ENCODE results near the gene OSBPL10. TPM values are rescaled to one million over a fixed set of nuclear protein-coding genes. Genes with fewer than 3 reads are reported as not detected.

The OSBPL10 gene
- total RNA-seq, 1 donor = 7.6 TPM

DNA sequence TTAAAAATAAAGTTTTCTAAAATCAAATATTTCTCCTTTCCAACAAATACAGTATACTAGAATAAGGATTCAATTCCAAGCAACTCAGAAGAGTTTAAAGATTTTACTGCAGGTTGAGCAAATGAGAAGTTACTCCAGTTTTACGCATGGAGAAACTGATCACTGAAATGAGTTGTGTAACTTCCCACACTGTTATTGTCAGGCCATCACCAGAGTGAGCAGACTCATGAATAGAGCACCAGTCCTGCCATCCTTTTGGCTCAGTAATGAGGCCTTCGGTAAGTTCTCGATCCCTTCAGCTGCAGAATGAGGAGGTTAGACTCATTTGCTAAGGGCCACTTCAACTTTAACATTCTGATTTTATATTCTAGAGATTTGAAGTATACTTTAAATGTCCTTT is 48.1 kb downstream of the OSBPL10 start:
- no peak overlapping the region for H3K4me3 ChIP-seq (ENCODE audit: low read length)
- H3K9me3 ChIP-seq (ENCODE audit: low read depth, low read length) = no peaks in the 10 kb centered on the region
- no peaks in the 10 kb centered on the region for H3K4me1 ChIP-seq (ENCODE audit: insufficient read depth, low read length)
- no peaks in the 10 kb centered on the region for H3K27me3 ChIP-seq (ENCODE audit: insufficient read depth, low read length)

DNA sequence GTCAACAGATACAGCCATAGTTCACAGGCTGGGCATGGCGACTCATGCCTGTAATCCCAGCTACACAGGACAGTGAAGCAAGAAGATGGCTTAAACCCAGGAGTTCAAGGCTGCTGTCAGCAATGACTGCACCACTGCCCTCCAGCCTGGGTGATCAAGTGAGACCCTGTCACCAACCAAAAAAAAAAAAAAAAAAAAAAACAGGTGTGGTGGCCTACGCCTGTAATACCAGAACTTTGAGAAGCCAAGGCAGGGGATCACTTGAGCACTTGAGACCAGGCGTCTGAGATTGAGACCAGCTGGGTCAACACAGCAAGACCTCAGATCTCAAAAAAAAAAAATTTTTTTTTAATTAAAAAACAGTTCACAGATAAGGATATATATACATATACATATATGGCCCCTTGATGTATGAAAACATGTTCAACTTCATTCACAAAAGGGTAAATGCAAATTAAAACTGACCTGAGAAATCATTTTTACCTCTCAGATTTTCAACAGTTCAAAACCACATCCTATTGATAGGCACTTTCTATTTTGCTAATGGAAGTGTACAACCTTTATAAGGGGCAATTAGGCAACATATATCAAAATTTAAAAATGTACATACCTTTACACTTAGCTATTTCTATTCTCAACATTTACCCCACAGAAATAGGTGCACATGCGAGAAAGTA is 51.1 kb downstream of the OSBPL10 start:
- Histone ChIP-seq H3K4me1 (ENCODE audit: insufficient read depth, low read length) (no peaks in the 10 kb centered on the region), H3K9me3 (ENCODE audit: low read depth, low read length) (no peaks in the 10 kb centered on the region), H3K27me3 (ENCODE audit: insufficient read depth, low read length) (no peaks in the 10 kb centered on the region), H3K4me3 (ENCODE audit: low read length) (no peak overlapping the region)

DNA sequence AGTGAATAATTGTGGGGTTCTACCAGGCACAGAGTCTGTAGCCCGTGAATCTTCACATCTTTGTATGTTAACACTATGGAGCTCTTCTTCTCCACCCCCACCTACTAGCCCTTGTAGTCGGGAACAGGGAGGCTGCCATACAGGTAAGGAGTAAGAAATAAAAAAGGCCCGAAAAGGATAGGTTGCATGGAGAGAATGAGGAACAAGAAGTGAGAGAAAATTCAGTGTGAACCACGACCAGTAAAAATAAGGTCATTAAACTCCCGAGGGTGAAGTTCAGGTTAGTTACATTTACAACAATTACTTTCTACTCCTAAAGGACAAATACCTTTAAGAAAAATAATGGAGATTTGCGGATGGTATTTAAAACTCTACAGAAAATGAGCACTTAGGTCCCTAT is 53.3 kb downstream of the OSBPL10 start:
- Histone ChIP-seq H3K27me3 (ENCODE audit: insufficient read depth, low read length) (no peaks in the 10 kb centered on the region), H3K4me3 (ENCODE audit: low read length) (no peak overlapping the region), H3K9me3 (ENCODE audit: low read depth, low read length) (no peaks in the 10 kb centered on the region), H3K4me1 (ENCODE audit: insufficient read depth, low read length) (no peaks in the 10 kb centered on the region)

DNA sequence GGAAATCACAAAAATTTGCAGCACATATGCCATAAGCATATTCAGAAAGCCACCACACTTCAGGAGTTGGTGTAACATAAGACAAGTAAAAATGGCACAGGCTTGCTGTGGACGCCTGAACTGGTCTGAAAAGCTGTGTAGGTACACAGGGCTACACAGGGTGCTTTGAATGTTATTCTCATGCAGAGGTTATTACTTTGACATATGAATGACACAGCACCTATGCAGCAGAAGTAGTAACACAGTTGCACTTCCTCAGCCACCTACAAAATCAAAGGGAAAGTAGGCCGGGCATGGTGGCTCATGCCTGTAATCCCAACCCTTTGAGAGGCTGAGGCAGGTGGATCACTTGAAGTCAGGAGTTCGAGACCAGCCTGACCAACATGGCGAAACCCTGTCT is 54.5 kb downstream of the OSBPL10 start:
- Histone ChIP-seq H3K4me1 (ENCODE audit: insufficient read depth, low read length) (no peaks in the 10 kb centered on the region), H3K27me3 (ENCODE audit: insufficient read depth, low read length) (no peaks in the 10 kb centered on the region), H3K9me3 (ENCODE audit: low read depth, low read length) (no peaks in the 10 kb centered on the region), H3K4me3 (ENCODE audit: low read length) (no peak overlapping the region)

DNA sequence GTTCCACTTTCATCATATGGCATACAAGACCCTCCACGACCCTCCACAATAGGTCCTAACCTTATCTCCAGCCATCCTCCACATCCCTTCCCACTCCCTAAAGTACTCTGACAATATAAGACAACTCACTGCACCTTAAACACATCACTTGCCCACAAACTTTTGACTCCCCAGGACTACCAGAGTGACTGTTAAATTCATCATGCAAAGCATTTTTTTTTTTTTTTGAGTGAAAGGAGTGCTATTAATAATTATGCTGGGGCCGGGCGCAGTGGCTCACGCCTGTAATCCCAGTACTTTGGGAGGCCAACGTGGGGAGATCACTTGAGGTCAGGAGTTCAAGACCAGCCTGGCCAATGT is 55.8 kb downstream of the OSBPL10 start:
- Histone ChIP-seq H3K27me3 (ENCODE audit: insufficient read depth, low read length) (no peaks in the 10 kb centered on the region), H3K4me1 (ENCODE audit: insufficient read depth, low read length) (no peaks in the 10 kb centered on the region), H3K9me3 (ENCODE audit: low read depth, low read length) (peaks cover 2% of the 10 kb centered on the region), H3K4me3 (ENCODE audit: low read length) (no peak overlapping the region)

DNA sequence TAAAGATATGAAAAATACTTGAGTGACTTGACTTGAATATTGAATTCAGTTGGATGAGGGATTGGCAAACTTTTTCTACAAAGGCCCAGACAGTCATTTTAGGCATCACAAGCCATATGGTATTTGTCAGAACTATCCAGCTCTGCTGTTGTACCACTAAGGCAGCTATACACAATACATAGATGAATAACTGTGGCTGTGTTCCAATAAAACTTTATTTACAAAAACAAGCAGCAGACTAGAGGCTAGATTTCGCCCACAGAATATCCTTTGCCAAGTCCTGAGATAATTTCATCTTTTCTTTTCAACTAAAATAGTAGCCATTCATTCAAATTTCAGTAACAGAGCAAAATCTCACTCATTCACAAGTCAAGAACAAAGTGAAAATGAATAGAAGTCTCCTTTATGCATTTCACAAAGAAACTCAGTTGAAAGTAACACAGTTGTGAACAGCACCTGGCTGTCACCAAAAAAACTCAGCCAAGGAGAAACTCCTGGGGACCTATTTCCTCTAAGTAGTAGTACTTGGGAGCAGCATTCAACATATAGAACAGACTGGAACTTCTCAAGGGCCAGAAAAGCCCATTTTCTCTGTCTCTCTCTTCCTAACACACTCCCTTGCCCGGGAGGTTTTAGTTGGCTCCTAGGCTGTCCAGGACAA is 56.3 kb downstream of the OSBPL10 start:
- Histone ChIP-seq H3K4me1 (ENCODE audit: insufficient read depth, low read length) (no peaks in the 10 kb centered on the region), H3K9me3 (ENCODE audit: low read depth, low read length) (peaks cover 8% of the 10 kb centered on the region), H3K27me3 (ENCODE audit: insufficient read depth, low read length) (no peaks in the 10 kb centered on the region), H3K4me3 (ENCODE audit: low read length) (no peak overlapping the region)

DNA sequence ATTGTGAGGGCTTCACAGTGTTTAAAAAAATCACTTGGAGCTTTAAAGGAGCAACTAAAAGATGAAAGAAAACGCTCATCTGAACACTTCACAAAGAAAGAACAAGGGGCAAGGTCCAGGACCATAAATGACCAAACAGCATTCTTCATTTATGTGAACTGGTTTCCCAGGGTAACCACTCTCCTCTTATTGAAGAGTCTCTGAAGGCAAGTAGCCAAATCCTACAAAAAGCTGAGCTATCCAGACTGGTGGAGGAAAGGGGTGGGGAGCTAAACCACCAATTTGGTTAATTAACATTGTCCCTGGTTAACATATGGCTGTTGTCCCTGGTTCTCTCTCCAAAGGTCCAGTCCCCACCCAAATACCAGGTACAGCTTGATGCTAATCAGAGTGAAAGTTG is 58.1 kb downstream of the OSBPL10 start:
- peaks cover 9% of the 10 kb centered on the region for H3K9me3 ChIP-seq (ENCODE audit: low read depth, low read length)
- H3K4me3 ChIP-seq (ENCODE audit: low read length) = no peak overlapping the region
- H3K27me3 ChIP-seq (ENCODE audit: insufficient read depth, low read length) = no peaks in the 10 kb centered on the region
- H3K4me1 ChIP-seq (ENCODE audit: insufficient read depth, low read length) = peaks cover 5% of the 10 kb centered on the region

DNA sequence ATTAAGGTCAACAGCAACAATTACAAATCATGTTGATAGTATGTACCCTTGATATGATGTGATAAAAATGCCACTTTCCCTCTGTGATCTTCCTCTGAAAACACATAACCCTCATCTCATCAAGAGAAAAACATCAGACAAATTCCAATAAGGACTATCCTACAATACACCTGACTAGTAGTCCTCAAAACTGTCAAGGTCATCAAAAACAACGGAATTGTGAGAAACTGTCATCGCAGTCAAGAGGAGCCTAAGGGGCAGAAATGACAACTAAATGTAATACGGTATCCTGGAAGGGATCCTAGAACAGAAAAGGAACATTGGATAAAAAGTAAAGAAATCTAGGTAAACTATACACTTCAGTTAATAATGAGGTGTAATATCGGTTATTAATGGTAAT is 59.2 kb downstream of the OSBPL10 start:
- Histone ChIP-seq H3K4me1 (ENCODE audit: insufficient read depth, low read length) (peaks cover 5% of the 10 kb centered on the region), H3K27me3 (ENCODE audit: insufficient read depth, low read length) (no peaks in the 10 kb centered on the region), H3K4me3 (ENCODE audit: low read length) (no peak overlapping the region), H3K9me3 (ENCODE audit: low read depth, low read length) (peaks cover 9% of the 10 kb centered on the region)

DNA sequence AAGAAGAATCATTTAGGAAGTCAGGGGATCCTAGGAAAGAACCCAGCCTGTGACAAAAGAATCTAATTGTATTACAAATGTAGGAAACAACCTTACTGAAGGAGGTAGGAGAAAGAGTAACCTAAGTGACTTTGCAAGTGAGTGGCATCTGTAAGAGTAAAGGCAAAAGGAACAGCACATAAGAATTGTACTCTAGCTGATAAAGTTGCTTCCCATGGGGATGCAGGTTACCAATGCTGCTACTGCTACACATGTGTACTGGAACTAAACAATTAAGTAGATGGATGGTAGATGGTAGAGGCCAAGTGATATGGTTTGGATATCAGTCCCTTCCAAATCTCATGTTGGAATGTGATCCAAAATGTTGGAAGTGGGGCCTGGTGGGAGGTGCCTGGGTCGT is 60.8 kb downstream of the OSBPL10 start:
- H3K4me1 ChIP-seq (ENCODE audit: insufficient read depth, low read length) = peaks cover 5% of the 10 kb centered on the region
- no peaks in the 10 kb centered on the region for H3K27me3 ChIP-seq (ENCODE audit: insufficient read depth, low read length)
- H3K9me3 ChIP-seq (ENCODE audit: low read depth, low read length) = peaks cover 9% of the 10 kb centered on the region
- no peak overlapping the region for H3K4me3 ChIP-seq (ENCODE audit: low read length)

DNA sequence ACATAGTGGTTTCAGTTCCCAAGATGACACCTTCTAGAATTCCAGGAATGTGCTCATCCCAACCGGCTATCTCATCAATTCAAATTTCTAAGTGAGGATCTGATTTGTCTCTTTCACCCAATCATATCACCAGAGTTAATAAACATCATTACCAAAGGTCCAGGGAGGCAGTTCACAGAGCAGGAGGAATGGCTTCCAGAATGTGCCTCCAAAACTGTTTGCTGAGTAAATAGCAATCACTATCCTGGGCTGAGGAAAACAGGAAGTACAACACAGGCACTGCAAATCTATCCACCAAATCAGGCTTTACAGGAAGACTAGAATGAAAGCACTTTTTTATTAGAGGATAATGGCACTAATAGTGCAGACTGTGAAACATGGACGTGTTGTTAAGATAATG is 61.5 kb downstream of the OSBPL10 start:
- no peak overlapping the region for H3K4me3 ChIP-seq (ENCODE audit: low read length)
- H3K27me3 ChIP-seq (ENCODE audit: insufficient read depth, low read length) = no peaks in the 10 kb centered on the region
- peaks cover 5% of the 10 kb centered on the region for H3K4me1 ChIP-seq (ENCODE audit: insufficient read depth, low read length)
- peaks cover 9% of the 10 kb centered on the region for H3K9me3 ChIP-seq (ENCODE audit: low read depth, low read length)

DNA sequence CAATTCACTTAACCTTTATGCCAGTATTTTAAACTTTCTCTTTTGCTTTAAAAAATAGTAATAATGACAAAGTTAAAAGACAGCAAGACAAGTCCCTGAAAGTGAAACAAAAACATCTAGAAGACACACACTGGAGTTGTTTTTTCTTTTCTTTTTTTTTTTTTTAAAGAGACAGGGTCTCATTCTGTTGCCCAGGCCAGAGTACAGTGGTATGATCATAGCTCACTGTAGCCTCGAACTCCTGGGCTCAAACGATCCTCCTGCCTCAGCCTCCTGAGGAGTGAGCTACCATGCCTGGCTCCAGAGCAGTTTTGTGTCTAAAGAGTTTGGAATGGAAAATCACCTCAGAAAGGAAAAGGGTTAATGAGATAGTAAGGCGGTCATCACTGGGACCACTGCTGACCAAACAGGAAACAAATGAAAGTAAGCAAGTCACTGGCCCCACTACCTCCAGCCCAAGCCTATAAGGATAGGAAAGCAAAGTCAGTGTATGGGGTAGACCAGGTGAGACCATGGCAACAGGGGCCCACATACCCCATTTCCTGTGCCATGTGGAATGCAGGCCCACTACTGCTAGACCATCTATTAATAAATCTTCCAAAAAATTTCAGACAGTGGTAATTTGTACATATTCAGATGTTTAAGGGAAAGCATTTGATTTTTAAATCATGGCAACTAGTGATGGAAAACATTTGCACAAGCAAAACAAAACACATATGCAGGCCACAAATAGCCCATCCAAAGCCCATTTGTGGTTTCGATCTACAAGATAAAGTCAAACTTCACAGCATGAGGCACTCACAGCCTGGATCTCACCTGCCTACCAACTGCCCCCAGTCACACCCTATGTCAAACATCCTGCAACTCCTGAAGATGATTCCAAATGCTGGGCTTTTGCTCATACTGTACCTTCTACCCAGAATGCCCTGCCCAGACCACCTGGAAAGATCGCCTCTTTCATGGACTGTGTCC is 62.6 kb downstream of the OSBPL10 start:
- H3K9me3 ChIP-seq (ENCODE audit: low read depth, low read length) = peaks cover 9% of the 10 kb centered on the region
- peaks cover 5% of the 10 kb centered on the region for H3K4me1 ChIP-seq (ENCODE audit: insufficient read depth, low read length)
- H3K27me3 ChIP-seq (ENCODE audit: insufficient read depth, low read length) = no peaks in the 10 kb centered on the region
- no peak overlapping the region for H3K4me3 ChIP-seq (ENCODE audit: low read length)

DNA sequence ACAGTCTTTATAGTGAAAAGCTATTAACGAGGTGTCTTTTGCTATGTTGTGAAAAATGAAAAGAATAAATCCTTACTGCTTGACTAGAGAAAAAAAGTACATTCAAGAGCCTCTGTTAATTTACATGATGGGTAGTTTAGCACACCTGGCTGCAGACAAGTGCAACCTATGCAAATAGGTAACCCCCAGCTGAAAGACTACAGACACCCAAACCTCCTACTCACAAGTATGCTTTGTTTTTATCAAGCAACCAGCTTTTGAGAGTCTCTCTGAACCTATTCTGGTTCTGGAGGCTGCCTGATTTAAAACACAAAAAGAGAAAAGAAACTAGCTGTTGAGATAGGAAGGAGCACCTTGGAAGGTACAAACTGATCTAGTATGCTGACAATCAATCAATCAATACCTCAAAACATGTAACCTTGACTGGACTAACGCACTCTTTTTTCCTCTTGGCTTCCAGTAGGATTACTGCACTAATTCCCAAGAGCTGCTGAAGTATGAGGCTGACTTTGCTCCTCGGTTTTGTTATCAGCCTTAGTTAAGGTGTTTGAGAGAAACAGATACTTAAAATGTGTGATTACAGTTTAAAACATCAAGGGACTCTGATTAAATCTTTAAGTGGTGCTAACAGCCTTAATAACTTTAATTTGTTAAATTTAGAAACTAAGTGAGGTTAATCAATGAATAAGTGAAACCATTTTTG is 63.6 kb downstream of the OSBPL10 start:
- no peak overlapping the region for H3K4me3 ChIP-seq (ENCODE audit: low read length)
- peaks cover 5% of the 10 kb centered on the region for H3K4me1 ChIP-seq (ENCODE audit: insufficient read depth, low read length)
- H3K9me3 ChIP-seq (ENCODE audit: low read depth, low read length) = peaks cover 9% of the 10 kb centered on the region
- H3K27me3 ChIP-seq (ENCODE audit: insufficient read depth, low read length) = no peaks in the 10 kb centered on the region

DNA sequence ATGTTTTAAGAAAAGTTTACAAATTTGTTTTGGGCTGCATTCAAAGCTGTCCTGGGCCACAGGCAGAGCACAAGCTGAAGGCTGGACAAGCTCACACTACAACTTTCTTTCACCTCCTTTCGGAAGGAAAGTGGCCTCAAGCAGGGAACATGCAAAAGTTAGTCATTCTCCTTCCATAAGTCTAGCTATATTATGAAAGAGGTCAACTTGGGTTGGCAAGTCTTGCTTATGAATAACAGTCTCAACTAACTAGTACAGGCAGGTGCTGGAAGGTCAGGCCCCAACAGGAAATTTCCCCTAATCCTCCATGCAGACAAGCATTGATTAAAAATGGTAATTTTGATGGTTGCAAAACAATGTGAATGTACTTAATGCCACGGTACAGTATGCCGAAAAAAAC is 69.4 kb downstream of the OSBPL10 start:
- Histone ChIP-seq H3K9me3 (ENCODE audit: low read depth, low read length) (no peaks in the 10 kb centered on the region), H3K4me1 (ENCODE audit: insufficient read depth, low read length) (no peaks in the 10 kb centered on the region), H3K4me3 (ENCODE audit: low read length) (no peak overlapping the region), H3K27me3 (ENCODE audit: insufficient read depth, low read length) (no peaks in the 10 kb centered on the region)

DNA sequence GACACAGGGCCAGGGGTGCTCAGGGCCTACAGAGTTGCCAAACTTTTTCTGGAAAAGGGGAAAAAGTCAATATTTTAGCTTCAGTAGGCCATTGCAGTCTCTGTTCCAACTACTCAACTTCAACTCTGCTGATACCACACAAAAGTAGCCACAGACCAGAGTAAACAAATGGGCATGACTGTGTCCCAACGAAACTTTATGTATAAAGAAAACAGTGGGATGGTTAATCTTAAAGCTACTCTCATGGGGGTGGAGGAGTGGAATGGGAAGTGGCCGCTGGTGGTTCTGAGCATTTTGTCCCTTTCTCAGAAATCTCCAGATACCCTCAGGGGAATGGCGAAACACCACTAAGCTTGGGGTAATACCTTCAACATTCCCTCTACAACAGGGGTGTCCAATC is 69.9 kb downstream of the OSBPL10 start:
- Histone ChIP-seq H3K4me3 (ENCODE audit: low read length) (no peak overlapping the region), H3K4me1 (ENCODE audit: insufficient read depth, low read length) (no peaks in the 10 kb centered on the region), H3K9me3 (ENCODE audit: low read depth, low read length) (no peaks in the 10 kb centered on the region), H3K27me3 (ENCODE audit: insufficient read depth, low read length) (no peaks in the 10 kb centered on the region)

DNA sequence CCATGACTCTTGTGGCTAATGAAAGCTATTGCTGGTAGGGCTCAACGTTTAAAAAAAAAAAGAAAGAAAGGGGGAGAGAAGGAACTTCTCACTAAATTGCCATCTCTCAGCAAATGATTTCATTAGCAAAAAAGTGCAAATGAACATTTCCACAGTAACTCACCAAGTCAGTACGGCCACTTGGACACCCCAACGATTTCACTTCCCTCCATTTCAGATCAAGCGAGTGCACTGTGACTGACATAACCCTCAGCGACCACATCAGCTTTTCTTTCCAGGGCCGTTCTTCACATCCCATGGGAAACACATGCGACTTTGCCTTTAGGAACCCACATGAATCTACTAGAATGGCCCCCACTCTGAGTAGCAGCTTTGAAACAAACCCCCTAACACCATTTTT is 71.6 kb downstream of the OSBPL10 start:
- no peaks in the 10 kb centered on the region for H3K27me3 ChIP-seq (ENCODE audit: insufficient read depth, low read length)
- no peak overlapping the region for H3K4me3 ChIP-seq (ENCODE audit: low read length)
- no peaks in the 10 kb centered on the region for H3K4me1 ChIP-seq (ENCODE audit: insufficient read depth, low read length)
- no peaks in the 10 kb centered on the region for H3K9me3 ChIP-seq (ENCODE audit: low read depth, low read length)
